Activated T-cell treated with anti-CD3 and anti-CD28 coated beads for 48 hours (primary cell): ENCODE results near the gene SPEN.
A peak's percentile ranks its signal among the peaks of the same experiment; 100 is the strongest.
"Not testable (repeated sequence)": the region's sequence is repeated elsewhere in the genome, so short reads cannot be mapped to it uniquely, and the experiment has no call there.

Experiments used
- DNase-seq: peaks from one replicate; pipeline ENCODE4 v3.0.0-alpha.2; 2020; ENCODE audit warnings: low read depth

The SPEN gene

DNA sequence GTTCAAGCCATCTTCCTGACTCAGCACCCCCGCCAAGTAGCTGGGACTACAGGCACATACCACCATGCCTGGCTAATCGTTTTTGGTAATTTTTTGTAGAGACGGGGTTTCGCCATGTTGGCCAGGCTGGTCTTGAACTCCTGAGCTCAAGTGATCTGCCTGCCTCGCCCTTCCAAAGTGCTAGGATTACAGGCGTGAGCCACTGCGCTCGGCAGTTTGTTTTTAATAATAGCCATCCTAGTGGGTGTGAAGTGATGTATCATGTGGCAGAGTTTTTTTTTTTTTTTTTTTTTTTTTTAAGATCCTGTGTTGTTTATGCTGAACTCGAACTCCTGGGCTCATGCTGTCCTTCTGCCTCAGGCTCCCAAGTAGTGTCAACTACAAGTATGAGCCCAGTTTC lies 51.8 kb downstream of the SPEN start:
- no peak for DNase-seq

- DNase-seq, result no peak
Measured at GRCh38 chr1:15900662-15901279, 53.3 kb downstream of the SPEN start.

DNA sequence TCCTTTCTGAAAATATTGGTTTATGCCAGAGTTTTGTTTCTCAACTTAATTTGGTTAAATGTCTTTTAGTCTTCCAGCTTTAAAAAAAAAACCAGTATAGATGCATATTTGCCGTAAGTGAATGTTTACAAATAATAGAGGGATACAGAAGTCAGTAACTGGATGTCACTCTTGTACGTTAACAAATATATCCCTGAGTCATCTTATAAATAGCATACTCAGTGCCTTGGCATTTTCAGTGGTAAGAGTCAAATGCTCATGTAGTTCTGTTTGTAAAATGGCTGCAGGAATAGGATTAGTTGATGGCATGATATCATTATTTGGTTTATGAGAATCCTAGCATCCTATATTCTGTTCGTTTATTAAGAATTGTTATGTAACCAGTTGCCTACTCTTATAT lies 55.4 kb downstream of the SPEN start:
- no peak for DNase-seq

GRCh38 chr1:15908597-15908996 lies 61.1 kb downstream of the SPEN start:
- no peak for DNase-seq

GRCh38 chr1:15911141-15911540 lies 63.6 kb downstream of the SPEN start:
- no peak for DNase-seq

GRCh38 chr1:15911927-15912326 lies 64.4 kb downstream of the SPEN start:
- no peak for DNase-seq

DNA sequence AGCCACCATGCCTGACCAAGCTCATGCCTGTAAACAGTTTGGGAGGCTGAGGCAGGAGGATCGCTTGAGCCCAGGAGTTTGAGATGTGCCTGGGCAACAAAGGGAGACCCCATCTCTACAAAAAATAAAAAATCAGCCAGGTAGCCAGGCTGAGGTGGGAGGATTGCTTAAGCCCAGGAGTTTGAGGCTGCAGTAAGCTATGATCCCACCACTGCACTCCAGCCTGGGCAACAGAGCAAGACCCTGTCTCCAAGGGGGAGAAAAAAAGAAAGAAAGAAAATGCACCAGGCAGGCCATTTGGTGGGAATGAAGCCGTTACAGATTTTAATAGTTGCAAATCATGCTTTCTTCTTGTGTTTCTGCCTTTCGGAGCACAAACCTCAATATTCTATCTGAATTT lies 66.1 kb downstream of the SPEN start:
- DNase-seq, result not testable (repeated sequence)

DNA sequence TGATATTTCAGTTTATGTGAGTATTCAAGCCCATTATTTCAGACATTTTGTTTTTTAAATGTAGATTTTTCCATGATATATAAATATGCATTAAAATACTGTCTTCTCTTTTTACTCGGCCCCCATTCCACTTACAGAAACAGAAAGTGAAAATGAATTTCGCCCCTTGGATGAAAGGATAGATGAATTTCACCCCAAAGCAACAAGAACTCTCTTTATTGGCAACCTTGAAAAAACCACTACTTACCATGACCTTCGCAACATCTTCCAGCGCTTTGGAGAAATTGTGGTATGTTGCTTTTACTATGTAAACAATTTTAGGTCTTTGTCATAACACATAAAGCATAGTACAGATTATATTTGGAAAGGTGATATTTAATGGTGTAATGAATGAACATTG lies 68.5 kb downstream of the SPEN start:
- no peak for DNase-seq

- no peak for DNase-seq
Measured at GRCh38 chr1:15916417-15916816, 68.9 kb downstream of the SPEN start.

DNA sequence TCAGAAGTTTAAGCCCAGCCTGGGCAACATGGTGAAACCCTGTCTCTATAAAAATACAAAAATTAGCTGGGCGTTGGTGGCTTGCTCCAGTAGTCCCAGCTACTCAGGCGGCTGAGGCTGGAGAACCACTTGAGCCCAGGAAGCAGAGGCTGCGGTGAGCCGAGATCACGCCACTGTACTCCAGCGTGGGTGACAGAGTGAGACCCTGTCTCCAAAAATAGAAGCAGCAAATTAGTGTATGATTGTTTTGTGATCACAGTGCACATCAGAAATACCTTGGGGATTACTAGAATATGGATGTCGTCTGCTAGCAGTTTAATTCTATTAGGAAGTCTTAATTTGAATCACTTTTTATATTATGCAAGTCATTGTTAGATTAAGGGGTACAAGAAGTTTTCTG lies 69.4 kb downstream of the SPEN start:
- DNase-seq, result no peak

DNA sequence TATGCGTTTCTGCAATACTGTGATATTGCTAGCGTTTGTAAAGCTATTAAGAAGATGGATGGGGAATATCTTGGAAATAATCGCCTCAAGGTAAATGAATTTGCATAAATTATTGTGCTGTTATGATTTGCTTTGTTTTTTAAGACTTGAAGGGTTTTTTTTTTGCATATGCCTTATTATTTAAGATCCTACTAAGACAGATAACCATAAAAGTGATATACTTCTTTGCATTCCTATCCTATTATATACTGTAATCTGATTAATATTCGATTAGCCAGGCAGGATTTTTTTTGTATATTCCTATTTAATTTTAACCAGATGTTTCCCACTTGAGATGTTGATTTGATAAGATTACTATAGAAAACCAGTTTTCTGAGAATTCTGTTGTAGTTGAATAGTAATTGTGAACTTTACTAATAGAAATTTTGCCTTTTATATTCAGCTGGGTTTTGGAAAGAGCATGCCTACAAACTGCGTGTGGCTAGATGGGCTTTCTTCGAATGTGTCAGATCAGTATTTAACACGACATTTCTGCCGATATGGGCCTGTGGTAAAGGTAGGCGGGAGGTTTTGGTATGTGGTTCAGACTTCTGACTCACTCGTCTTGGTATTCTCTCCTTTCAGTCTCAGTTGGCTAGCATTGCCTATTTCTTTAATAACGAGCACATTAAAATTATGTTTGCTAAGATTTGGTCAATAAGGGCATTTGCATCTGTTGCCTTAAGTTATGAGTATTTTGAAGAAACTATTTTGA lies 71.6 kb downstream of the SPEN start:
- DNase-seq, result peak; percentile 54

- DNase-seq, result no peak
Measured at GRCh38 chr1:15923241-15923640, 75.7 kb downstream of the SPEN start.

- not testable (repeated sequence) for DNase-seq
Measured at GRCh38 chr1:15926448-15926847, 78.9 kb downstream of the SPEN start.

- DNase-seq, result no peak
Measured at GRCh38 chr1:15928971-15929965, 81.8 kb downstream of the SPEN start.

DNA sequence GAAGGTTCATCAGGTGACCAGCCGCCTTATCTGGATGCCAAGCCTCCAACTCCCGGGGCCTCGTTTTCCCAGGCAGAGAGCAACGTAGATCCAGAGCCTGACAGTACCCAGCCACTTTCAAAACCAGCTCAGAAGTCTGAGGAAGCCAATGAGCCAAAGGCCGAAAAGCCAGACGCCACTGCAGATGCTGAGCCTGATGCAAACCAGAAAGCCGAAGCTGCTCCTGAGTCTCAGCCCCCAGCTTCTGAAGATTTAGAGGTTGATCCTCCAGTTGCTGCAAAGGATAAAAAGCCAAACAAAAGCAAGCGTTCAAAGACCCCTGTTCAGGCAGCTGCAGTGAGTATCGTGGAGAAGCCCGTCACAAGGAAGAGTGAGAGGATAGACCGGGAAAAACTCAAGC lies 83.9 kb downstream of the SPEN start:
- no peak for DNase-seq

DNA sequence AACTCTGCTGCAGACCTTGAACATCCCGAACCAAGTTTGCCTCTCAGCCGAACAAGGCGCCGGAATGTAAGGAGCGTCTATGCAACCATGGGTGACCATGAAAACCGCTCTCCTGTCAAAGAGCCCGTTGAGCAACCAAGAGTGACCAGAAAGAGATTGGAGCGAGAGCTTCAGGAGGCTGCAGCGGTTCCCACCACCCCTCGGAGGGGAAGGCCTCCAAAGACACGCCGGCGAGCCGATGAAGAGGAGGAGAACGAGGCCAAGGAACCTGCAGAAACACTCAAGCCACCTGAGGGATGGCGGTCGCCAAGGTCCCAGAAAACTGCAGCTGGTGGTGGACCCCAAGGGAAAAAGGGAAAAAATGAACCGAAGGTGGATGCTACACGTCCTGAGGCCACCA lies 84.4 kb downstream of the SPEN start:
- DNase-seq, result no peak

GRCh38 chr1:15932612-15933011 lies 85.1 kb downstream of the SPEN start:
- no peak for DNase-seq

- no peak for DNase-seq
Measured at GRCh38 chr1:15933684-15934083, 86.2 kb downstream of the SPEN start.

DNA sequence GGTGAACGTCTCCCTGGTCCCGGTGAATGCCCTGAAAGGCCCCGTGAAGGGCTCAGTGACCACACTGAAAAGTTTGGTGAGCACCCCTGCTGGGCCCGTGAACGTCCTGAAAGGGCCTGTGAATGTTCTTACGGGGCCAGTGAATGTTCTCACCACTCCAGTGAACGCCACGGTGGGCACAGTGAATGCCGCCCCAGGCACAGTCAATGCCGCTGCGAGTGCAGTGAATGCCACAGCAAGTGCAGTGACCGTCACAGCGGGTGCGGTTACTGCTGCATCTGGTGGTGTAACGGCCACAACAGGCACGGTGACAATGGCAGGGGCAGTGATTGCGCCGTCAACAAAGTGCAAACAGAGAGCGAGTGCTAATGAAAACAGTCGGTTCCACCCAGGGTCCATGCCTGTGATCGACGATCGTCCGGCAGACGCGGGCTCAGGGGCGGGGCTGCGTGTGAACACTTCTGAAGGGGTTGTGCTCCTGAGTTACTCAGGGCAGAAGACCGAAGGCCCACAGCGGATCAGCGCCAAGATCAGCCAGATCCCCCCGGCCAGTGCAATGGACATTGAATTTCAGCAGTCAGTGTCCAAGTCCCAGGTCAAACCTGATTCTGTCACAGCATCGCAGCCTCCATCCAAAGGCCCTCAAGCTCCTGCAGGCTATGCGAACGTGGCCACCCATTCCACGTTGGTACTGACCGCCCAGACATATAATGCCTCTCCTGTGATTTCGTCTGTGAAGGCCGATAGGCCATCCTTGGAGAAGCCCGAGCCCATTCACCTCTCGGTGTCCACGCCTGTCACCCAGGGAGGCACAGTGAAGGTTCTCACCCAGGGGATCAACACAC lies 86.9 kb downstream of the SPEN start:
- DNase-seq, result no peak

GRCh38 chr1:15935056-15935950 lies 87.8 kb downstream of the SPEN start:
- DNase-seq, result no peak

DNA sequence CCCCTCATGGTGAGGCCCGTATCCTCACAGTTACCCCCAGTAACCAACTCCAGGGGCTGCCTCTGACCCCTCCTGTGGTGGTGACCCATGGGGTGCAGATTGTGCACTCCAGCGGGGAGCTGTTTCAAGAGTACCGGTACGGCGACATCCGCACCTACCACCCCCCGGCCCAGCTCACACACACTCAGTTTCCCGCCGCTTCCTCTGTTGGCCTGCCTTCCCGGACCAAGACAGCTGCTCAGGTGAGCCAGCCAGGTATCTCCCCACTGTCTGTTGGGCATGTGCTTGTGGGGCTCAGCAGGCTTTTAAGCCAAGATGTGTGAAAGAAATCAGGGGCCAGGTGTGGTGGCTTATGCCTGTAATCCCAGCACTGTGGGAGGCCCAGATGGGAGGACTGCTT lies 88.5 kb downstream of the SPEN start:
- no peak for DNase-seq
